HG03378 (cell line): ENCODE data around the gene RBM26.
A peak's percentile ranks its signal among the peaks of the same experiment; 100 is the strongest.

Experiments
- ATAC-seq: cut with Tn5 transposase; IDR thresholded peaks from one replicate; pipeline ENCODE4 v1.9.1; 2021; ENCODE audit warnings: mild to moderate bottlenecking, moderate library complexity; ENCODE audit not compliant: unreplicated experiment

RBM26 gene, protein sequence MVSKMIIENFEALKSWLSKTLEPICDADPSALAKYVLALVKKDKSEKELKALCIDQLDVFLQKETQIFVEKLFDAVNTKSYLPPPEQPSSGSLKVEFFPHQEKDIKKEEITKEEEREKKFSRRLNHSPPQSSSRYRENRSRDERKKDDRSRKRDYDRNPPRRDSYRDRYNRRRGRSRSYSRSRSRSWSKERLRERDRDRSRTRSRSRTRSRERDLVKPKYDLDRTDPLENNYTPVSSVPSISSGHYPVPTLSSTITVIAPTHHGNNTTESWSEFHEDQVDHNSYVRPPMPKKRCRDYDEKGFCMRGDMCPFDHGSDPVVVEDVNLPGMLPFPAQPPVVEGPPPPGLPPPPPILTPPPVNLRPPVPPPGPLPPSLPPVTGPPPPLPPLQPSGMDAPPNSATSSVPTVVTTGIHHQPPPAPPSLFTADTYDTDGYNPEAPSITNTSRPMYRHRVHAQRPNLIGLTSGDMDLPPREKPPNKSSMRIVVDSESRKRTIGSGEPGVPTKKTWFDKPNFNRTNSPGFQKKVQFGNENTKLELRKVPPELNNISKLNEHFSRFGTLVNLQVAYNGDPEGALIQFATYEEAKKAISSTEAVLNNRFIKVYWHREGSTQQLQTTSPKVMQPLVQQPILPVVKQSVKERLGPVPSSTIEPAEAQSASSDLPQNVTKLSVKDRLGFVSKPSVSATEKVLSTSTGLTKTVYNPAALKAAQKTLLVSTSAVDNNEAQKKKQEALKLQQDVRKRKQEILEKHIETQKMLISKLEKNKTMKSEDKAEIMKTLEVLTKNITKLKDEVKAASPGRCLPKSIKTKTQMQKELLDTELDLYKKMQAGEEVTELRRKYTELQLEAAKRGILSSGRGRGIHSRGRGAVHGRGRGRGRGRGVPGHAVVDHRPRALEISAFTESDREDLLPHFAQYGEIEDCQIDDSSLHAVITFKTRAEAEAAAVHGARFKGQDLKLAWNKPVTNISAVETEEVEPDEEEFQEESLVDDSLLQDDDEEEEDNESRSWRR

DNA sequence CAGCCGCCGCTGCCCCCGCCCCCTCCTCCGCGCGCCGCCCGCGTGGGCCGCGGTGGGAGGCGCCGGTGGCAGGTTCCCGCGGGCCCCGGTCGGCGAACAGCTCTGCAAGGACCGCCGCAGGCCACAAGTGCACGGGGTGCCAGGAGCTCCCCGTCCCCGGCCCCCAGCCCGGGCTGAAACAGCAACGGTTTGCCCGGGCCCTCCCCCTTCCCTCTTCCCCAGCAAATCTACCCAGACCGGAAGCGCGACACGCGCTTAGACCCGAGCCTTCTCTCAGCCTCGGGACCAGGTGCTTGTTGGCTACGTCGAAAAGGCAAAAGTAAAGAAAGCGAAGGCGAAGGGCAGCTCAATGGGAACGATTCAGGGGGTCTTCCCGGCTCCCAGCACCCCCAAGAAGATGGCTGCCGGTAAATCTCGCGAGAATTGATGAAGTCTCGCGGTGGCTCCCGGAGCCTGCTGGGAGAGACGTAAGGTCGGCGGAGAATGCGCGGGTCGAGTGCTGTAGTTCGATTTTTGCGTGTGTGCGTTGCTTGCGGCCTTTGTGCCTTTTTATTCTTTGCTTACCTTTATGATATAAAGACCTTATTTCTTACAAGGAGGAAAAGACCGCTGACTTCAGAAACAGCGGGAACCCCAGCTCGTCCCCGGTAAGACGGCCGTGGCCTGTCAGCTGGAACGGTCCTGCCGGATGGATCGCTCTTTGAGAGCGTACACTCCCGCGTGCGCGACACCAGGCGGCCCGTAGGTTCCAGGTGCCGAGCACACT lies at the start of gene RBM26:
TSS of gene RBM26 (minus strand) at position 425 of the 766 bp plus-strand sequence. CDS start 481 bp downstream, outside the sequence.
- peak; percentile 69 for ATAC-seq

DNA sequence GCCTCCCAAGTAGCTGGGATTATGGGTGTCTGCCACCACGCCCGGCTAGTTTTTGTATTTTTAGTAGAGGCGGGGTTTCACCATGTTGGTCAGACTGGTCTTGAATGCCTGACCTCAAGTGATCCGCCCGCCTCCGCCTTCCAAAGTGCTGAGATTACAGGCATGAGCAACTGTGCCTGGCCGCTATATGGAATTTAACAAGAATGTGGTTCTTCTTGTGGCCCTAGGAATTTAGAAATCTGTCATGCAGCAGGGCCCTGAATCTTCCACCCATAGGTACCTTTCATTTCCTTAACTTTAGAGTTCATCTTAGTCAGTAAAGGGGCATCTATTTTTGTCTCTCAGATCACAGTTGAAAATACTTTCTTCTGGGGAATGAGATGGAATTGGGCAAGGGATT lies 49.3 kb upstream of the RBM26 start:
- ATAC-seq: no peak

DNA sequence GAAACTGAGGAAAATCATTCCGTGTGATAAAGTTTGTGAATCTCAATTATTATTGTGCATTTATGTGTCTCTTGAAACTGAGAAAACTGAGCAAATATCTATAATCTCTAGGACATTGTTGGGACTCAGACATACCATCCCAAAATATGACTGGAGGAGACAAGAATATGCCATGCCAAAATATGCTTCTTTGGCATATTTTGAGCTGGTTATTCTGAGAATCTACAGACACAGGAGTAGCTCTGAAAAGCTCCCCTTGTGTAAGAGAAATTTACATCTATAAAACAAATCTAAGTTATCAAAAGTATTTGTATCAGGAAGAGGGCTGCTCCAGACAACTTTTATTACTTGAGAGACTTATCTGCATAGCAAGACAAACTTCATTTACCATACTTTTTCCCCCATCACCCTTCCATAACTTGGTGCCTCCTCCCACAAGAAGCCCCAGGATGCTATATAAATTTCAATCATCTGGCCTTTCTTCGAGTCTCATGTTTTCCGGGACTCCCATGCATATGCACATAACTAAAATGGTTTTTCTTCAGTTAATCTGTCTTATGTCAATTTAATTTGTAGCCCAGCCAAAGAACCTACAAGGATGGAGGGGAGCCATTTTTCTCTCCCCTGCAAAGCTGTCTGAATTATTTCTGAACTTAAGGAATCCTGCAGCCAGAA lies 46.3 kb upstream of the RBM26 start:
- no peak for ATAC-seq

DNA sequence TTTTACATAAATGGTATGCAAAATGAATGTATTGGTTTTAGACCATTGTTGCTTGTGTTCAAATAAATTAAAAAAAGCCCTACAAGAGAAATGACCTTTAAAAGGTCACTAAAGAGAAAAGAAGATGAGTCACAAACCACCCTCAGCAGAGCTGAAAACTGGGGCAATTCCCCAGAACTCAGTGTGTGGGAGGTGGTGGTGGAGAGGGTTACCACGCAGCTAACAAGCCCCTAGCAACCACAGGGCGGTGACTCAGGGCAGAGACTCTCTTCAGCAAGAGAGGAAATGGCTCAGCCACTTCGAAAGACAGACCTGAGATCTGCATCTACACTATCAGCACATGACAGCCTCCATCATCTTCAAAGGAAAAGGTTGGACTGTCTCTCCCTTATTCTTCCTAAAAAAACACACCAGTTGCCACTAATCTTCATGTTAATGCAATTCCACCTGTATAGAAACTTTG lies 45.5 kb upstream of the RBM26 start:
- ATAC-seq: peak; percentile 99

DNA sequence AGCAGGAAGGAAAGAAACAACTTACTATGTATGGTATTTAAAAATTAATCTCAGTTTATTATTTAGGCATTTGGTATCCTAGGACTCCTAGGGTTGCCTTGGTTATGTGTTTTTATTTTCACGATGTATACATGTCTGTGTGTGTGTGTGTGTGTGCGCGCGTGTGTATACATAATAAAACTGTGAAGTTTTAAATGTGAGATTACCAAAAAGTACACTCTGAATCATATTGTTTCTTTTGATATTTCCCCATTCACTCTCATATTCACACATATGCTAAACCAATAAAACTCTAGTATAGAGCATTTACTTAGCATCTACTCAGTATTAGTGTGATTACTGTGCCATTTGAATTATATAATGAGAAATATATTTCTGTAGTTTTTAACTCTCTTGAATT lies 44.1 kb upstream of the RBM26 start:
- no peak for ATAC-seq

DNA sequence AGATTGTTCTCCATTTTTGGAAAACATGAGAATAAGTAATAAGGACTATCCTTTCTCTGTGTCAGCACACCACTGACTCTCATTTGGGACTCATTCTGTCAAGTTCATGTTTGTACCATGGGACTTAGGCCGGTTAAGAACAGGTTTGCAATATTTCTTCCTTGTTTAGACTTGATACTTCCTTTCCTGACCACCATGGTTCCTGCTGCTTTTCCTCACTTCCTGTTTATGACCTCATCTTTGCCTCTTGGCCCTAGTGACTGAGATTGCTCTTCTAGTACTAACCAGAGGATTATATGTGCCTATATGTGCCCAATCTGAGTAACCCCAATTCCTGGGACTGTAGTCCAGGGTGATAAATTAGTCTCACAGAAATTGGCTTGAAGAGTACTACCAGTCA lies 42.4 kb upstream of the RBM26 start:
- ATAC-seq: peak; percentile 43

DNA sequence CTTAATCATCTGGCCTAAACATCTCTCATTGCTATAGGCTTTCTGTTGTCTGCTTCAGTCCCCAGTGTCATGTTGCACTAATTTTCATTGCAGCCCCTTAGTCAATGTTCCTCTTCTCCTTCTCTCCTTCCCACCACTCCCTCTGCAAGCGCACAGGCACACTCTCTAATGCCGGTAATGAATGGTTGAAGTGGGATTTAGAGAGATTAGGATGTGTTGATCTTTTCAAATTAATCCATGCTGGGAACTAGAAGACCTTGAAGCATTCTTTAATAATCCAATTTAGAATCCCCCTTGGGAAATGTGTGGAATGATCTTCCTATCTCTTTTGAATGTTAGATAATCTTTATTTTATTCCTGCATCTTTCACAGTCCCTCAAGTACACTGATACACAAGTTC lies 41.7 kb upstream of the RBM26 start:
- ATAC-seq: no peak

DNA sequence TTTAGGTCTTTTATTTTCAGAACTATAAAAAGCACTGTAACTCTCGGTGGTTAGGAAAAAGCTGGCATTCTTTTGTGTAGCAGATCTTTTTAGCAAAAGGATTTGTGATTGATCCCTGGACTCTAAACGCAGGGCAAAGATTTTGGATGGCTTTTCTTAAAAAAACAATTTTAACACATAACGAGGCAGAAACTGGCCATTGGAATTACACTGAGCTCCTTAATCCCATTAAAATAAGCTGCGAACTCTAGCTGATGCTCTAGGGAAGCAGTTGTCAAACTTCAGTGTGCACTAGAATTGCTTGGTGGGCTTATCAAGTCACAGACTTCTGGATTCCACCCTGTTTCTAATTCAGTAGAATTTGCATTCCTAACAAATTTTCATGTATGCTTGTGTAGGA lies 41.1 kb upstream of the RBM26 start:
- no peak for ATAC-seq

DNA sequence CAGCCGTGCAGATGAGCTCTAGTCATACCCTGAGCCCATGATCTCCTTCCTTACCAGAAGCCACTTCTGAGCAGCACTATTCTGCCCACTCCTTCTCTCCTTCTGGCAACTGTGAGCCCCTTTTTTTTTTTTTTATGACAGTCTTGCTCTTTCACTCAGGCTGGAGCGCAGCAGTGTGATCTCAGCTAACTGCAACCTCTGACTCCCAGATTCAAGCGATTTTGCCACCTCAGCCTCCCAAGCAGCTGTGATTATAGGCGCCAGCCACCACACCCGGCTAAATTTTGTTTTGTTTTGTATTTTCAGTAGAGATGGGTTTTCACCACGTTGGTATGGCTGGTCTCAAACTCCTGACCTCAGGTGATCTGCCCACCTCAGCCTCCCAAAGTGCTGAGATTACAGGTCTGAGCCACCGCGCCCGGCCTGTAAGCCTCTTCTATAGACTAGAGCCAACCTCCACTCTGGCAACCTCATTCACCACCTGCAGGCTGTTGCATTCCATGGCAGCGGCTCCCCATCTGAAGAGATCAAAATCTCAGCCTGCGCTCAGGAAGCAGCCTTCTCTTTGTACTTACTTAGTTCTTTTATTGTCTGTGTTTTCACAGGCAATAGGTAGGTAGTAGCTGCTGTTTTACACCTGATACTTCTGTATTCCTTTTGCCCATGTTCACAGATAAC lies 40.1 kb upstream of the RBM26 start:
- no peak for ATAC-seq

DNA sequence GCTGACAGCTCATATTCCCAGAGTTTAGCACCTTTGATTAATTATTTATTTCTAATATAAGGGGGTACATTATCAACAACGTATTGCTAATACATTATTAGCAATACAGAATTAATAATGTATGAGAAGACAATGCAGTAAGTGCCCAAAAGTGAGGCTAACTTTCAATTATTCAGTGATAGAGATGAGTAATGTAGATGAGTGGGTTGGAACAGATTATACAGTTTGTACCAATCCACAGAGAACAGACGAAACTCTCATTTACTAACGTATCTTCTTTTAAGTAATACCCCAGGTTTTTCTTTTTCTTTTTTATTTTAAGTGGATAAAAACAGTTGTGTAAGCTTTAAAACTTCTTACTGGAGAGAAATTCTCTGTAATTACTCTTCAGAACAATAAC lies 36.7 kb upstream of the RBM26 start:
- ATAC-seq: no peak

DNA sequence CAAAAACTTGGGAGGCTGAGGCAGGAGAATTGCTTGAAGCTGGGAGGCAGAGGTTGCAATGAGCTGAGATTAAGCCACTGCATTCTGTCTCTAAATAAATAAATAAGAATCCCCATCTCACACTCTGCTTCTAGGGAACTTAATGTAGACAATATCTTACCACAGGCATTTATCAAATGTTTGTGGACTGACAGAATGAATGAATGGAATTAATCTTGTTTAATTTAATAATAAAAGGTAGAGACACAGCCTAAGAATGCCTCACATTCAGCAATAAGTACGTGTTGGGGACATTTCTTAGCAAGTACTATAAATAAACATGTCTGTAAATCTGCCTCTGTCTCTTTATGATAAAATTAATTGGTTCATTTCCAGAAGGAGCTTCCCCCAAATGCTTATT lies 36.2 kb upstream of the RBM26 start:
- ATAC-seq: no peak

DNA sequence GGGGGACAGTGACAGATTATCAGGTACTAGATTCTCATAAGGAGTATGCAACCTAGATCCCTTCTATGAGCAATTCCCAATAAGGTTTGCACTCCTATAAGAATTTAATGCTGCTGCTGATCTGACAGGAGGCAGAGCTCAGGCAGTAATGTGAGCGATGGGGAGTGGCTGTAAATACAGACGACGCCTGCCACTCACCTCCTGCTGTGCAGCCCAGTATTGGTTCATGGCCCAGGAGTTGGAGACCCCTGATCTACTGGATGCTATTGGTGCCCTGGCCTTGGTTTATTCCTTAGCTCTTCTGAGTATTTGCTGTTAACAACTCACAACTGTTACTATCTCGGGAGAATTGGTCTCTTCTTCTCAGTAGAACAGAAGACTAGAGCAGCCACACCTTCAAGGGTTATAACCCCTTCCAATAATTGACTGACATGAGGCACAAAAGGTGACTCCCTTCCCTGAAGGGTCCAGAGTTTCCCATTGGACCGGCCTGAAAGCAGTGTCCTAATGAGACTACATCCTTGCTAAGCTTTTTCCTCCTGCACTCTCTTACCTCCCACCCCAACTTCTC lies 35.0 kb upstream of the RBM26 start:
- ATAC-seq: no peak

DNA sequence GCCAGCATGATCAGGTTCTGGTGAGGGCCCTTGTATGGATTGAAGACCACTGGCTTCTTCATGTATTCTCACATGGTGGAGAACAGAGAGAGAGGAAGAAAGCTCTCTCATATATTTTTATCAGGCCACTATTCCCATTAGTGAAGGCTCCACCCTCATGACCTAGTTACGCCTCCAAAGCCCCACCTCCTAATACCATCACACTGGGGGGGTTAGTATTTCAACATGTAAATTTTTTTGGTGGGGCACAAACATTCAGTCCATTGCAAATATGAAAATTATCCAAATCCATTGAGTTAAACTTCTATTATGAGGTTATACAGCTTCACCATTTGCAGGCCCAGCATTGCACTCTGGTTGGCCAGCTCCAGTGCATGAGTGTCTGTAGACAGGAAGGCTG lies 33.2 kb upstream of the RBM26 start:
- ATAC-seq: no peak

DNA sequence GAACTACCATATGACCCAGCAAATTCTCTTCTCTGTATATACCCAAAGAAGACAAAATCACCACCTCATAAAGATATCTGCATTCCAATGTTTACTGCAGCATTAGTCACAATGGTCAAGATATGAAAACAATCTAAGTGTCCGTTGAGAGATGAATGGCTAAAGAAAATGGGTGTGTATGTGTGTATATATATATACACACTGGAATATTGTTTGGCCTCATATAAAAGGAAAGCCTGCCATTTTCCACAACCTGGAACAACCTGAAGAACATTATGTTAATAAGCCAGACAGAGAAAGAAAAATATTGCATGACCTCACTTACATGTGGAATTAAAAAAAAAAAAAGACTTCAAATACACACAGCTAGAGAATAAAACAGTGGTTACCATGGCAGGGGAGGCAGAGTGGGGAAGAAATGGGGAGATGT lies 29.5 kb upstream of the RBM26 start:
- ATAC-seq: no peak

DNA sequence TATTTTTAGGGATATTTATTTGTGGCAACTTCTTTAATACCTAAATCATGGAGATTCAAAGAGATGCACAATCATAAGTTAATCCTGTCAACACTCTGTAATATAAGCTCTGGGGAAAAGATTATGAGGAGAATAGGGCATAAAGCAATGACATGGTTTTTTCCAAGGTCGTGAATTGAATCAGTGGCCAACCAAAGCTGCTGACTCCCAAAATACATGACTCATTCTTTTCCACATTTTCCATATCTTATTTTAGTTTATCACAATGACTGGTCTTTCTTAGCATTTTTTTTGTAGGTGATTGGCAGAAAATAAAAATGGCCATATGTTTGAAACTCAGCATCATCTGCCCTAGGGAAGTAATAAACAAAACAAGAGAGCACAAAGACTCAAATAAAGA lies 28.5 kb upstream of the RBM26 start:
- ATAC-seq: no peak

DNA sequence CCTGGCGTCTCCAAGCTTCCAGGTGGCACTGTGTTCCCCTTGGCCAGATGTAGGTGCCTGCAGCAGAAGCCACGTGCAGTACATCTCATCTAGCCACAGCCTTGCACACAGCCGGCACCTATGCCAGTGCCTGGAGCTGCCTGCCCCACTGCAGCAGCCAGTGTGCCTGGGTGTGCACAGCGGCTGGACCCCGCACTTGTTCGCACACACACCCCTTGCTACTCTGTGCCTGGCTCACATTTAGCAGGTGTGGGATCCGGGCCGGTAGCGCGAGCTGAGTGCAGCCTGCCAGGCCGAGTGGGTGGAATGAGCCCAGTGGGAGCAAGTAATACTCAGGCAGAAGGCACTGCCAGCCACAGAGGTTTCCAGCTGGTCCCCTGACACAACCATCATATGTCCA lies 26.9 kb upstream of the RBM26 start:
- ATAC-seq: no peak

DNA sequence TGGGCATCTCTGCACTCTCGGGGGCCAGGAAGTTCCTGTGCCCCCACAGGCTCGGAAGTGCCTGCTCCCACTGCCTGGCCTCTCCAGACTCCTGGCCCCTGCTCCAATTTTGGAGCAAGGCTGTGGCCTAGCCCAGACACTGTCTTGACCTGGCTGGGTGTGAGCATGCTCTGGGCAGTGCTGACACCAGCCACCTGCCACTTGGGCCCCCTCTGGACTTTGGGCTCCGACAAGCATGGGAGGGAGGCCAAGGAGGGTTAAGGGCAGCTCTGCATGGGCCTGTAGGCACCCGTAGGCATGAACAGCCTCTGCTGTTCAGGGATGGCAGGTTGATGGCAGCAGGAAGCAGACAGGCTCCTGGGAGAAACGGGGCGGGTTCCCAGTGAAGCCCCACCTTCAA lies 26.0 kb upstream of the RBM26 start:
- ATAC-seq: no peak

DNA sequence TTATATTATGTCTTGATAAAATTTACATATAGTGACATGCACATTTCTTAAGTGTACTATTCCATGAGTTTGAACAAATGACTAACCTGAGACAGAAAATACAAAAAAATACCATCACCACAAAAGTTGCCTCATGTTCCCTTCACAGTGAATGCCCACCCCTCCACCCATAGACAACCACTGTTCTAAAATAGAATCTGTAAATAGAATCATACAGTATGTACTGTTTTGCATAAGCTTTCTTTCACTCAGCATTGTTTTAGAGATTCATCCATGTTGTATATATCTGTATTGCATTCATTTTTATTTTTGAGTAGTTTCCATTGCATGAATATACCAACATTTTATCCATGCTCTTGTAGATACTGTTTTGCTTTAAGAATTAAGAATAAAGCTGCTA lies 23.3 kb upstream of the RBM26 start:
- ATAC-seq: no peak

DNA sequence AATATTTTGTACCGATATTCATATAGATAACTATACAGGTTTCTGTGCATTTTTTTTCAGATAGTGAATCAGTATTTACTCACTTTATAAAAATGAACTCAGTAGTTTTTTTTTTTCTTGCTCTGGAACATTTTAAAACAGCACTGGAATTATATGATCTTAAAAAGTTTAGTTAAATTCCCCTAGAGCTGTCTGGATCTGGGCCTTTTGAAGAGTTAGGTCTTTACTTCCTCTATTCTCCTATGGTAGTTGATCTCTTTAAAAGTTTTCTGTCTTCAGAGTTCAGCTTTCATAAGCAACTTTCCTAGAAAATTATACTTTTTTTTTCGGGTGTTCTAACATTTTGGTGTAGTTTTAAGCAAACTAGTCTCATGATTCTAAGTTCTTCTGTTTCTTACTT lies 21.8 kb upstream of the RBM26 start:
- ATAC-seq: no peak

DNA sequence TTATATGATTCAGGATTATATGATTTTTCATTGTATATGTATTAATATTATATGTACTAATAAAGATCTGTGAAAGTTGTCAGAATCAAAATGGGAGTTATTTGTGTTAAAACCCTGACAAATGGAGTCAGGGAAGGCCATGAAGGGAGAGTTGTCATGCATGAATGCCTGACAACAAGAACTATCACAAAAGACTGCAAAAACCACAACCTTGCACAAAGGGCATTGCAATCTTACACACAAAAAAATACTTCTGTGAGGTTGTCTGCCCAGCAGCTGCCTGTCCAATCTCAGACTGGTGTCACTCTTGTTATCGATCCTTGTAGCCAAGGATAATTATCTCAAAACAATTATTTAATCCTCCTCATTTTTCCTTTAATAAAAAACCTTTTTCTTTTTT lies 21.2 kb upstream of the RBM26 start:
- ATAC-seq: no peak
